Measurements from ENCODE around the gene TRMT1. TPM values are rescaled to one million over a fixed set of nuclear protein-coding genes. Genes with fewer than 3 reads are reported as not detected.

Gene TRMT1
- polyA plus RNA-seq, 1 donor = 35.5 TPM

DNA sequence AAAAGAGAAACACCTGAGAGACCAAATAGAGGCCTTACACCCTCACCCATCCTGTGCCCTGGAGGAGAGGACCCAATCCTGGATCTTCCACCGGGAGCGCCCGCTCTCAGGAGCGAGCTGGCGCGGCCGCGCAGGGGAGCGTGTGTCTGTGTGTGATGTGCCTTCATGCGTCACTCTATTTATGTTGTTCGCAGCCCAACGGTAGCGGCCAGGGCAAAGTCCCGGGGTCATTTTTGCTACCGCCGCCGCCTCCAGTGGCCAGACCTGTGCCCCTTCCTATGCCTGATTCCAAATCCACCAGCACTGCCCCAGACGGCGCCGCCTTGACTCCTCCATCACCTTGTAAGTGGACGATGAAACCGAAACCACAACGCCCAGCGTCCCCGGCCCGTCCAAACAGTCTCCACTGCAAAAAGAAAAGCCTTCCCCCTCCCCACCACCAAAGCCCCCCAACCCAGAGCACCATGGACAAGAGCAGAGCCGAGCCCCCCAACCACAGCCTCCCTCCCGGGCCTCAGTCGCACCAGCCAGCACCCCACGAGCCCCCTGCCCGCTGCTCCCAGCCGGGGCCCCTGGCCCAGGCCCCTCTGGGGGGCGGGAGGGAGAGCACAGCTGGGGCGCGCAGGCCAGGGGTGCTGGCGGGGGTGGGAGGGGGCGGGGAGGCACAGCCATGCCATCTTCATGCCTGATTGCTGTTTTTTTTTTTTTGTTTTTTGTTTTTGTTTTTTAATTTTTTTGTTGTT, 28.6 kb downstream of the TRMT1 start:
- peak overlapping the region; percentile 32 for H3K4me3 ChIP-seq (ENCODE audit: low read length)
- H3K9me3 ChIP-seq (ENCODE audit: control insufficient read depth, low read depth, low read length) = no peaks in the 10 kb centered on the region
- H3K4me1 ChIP-seq (ENCODE audit: control insufficient read depth, insufficient read depth, low read length) = peaks cover 6% of the 10 kb centered on the region
- no CpG with 5 or more reads among the region's 37 CpGs for WGBS (ENCODE audit: insufficient coverage, low lambda C conversion rate)
- H3K27ac ChIP-seq (ENCODE audit: low read length) = no peak overlapping the region
- peaks cover 47% of the 10 kb centered on the region for H3K27me3 ChIP-seq (ENCODE audit: control insufficient read depth, insufficient read depth, low read length)
- no peaks in the 10 kb centered on the region for H3K36me3 ChIP-seq (ENCODE audit: control insufficient read depth, insufficient read depth, low read length)
- peak in 1 of 2 donors; percentile 34 for DNase-seq

DNA sequence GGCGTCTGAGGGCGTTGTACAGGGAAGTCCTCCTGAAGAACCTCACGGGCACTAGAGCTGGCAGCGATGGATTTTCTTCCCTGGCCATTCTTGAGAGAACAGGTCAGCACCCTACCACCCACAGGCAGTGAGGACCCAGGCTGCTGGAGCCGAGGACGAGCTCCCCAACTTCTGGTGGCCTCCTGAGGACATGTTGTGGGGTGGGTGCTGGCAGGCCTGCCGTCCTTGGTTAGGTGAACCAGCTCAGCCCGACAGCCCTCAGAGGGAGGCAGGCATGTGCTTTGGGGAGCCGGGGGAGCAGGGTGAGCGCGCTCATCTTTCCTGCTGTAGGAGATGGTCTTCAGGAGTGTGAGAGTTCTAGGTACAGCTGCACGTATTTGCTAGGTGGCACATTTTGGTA, 29.2 kb downstream of the TRMT1 start:
- Histone ChIP-seq H3K27ac (ENCODE audit: low read length) (no peak overlapping the region), H3K4me1 (ENCODE audit: control insufficient read depth, insufficient read depth, low read length) (peaks cover 9% of the 10 kb centered on the region), H3K4me3 (ENCODE audit: low read length) (no peak overlapping the region), H3K27me3 (ENCODE audit: control insufficient read depth, insufficient read depth, low read length) (peaks cover 46% of the 10 kb centered on the region), H3K36me3 (ENCODE audit: control insufficient read depth, insufficient read depth, low read length) (no peaks in the 10 kb centered on the region), H3K9me3 (ENCODE audit: control insufficient read depth, low read depth, low read length) (no peaks in the 10 kb centered on the region)
- DNase-seq = no peak
- no CpG with 5 or more reads among the region's 12 CpGs for WGBS (ENCODE audit: insufficient coverage, low lambda C conversion rate)

- no peak for DNase-seq
- no CpG with 5 or more reads among the region's 2 CpGs for WGBS (ENCODE audit: insufficient coverage, low lambda C conversion rate)
- no peaks in the 10 kb centered on the region for H3K36me3 ChIP-seq (ENCODE audit: control insufficient read depth, insufficient read depth, low read length)
- H3K4me3 ChIP-seq (ENCODE audit: low read length) = no peak overlapping the region
- H3K4me1 ChIP-seq (ENCODE audit: control insufficient read depth, insufficient read depth, low read length) = peaks cover 2% of the 10 kb centered on the region
- no peak overlapping the region for H3K27ac ChIP-seq (ENCODE audit: low read length)
- H3K9me3 ChIP-seq (ENCODE audit: control insufficient read depth, low read depth, low read length) = no peaks in the 10 kb centered on the region
- peaks cover 36% of the 10 kb centered on the region for H3K27me3 ChIP-seq (ENCODE audit: control insufficient read depth, insufficient read depth, low read length)
Measured at GRCh38 chr19:13086341-13086740, 30.2 kb downstream of the TRMT1 start.

DNA sequence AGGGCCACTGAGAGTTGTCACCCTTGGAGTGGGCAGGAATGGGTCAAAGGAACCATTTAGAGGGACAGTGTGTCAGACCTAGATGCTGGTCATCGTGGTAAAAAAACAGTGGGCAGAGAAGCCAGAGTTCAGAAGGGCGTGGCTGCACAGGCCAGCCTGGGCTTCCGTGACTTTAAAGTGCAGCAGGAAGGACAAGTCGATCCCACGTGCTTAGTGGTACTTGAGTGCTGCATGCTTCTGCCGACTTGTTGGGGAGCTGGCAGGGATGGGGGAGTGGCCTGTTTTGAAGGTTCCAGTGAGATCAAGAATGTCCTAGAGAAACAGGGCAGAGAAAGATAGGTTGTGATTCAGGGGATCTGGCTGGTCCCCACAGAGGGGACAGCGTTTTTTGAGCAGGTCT, 30.9 kb downstream of the TRMT1 start:
- no peak for DNase-seq
- Histone ChIP-seq H3K27ac (ENCODE audit: low read length) (no peak overlapping the region), H3K4me1 (ENCODE audit: control insufficient read depth, insufficient read depth, low read length) (peaks cover 2% of the 10 kb centered on the region), H3K27me3 (ENCODE audit: control insufficient read depth, insufficient read depth, low read length) (peaks cover 33% of the 10 kb centered on the region), H3K36me3 (ENCODE audit: control insufficient read depth, insufficient read depth, low read length) (no peaks in the 10 kb centered on the region), H3K4me3 (ENCODE audit: low read length) (no peak overlapping the region), H3K9me3 (ENCODE audit: control insufficient read depth, low read depth, low read length) (no peaks in the 10 kb centered on the region)
- no CpG with 5 or more reads among the region's 7 CpGs for WGBS (ENCODE audit: insufficient coverage, low lambda C conversion rate)

DNA sequence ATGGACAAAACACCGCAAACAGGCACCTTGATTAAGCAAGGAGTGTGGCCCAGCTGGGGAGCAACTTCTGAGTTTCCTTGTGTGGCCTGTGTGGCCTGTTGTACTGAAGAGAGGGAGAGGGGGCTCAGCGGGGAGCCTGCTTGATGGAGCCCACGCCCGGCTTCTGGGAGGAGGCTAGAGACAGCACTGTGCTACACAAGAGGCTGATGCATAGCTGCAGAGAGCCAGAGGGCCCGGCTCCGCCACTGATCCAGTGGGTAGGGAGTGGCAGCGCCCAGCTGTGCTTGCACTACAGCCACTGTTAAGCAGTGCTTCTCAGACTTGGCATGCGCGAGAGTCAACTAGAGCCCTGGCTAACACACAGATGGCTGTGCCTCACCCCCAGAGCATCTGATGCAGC, 32.9 kb downstream of the TRMT1 start:
- peaks cover 32% of the 10 kb centered on the region for H3K27me3 ChIP-seq (ENCODE audit: control insufficient read depth, insufficient read depth, low read length)
- H3K4me3 ChIP-seq (ENCODE audit: low read length) = no peak overlapping the region
- H3K4me1 ChIP-seq (ENCODE audit: control insufficient read depth, insufficient read depth, low read length) = peaks cover 14% of the 10 kb centered on the region
- DNase-seq = no peak
- no peak overlapping the region for H3K27ac ChIP-seq (ENCODE audit: low read length)
- H3K9me3 ChIP-seq (ENCODE audit: control insufficient read depth, low read depth, low read length) = no peaks in the 10 kb centered on the region
- no CpG with 5 or more reads among the region's 9 CpGs for WGBS (ENCODE audit: insufficient coverage, low lambda C conversion rate)
- H3K36me3 ChIP-seq (ENCODE audit: control insufficient read depth, insufficient read depth, low read length) = no peaks in the 10 kb centered on the region

- H3K27ac ChIP-seq (ENCODE audit: low read length) = no peak overlapping the region
- H3K4me1 ChIP-seq (ENCODE audit: control insufficient read depth, insufficient read depth, low read length) = peaks cover 20% of the 10 kb centered on the region
- no peaks in the 10 kb centered on the region for H3K9me3 ChIP-seq (ENCODE audit: control insufficient read depth, low read depth, low read length)
- H3K4me3 ChIP-seq (ENCODE audit: low read length) = no peak overlapping the region
- peaks cover 32% of the 10 kb centered on the region for H3K27me3 ChIP-seq (ENCODE audit: control insufficient read depth, insufficient read depth, low read length)
- DNase-seq = no peak
- no CpG with 5 or more reads among the region's 7 CpGs for WGBS (ENCODE audit: insufficient coverage, low lambda C conversion rate)
- no peaks in the 10 kb centered on the region for H3K36me3 ChIP-seq (ENCODE audit: control insufficient read depth, insufficient read depth, low read length)
Measured at GRCh38 chr19:13083008-13083404, 33.5 kb downstream of the TRMT1 start.

GRCh38 chr19:13082192-13083007, 34.1 kb downstream of the TRMT1 start:
- Histone ChIP-seq H3K27ac (ENCODE audit: low read length) (no peak overlapping the region), H3K4me1 (ENCODE audit: control insufficient read depth, insufficient read depth, low read length) (peaks cover 26% of the 10 kb centered on the region), H3K27me3 (ENCODE audit: control insufficient read depth, insufficient read depth, low read length) (peaks cover 28% of the 10 kb centered on the region), H3K4me3 (ENCODE audit: low read length) (no peak overlapping the region), H3K9me3 (ENCODE audit: control insufficient read depth, low read depth, low read length) (no peaks in the 10 kb centered on the region), H3K36me3 (ENCODE audit: control insufficient read depth, insufficient read depth, low read length) (no peaks in the 10 kb centered on the region)
- no CpG with 5 or more reads among the region's 14 CpGs for WGBS (ENCODE audit: insufficient coverage, low lambda C conversion rate)
- DNase-seq = peak in 1 of 2 donors; percentile 34

GRCh38 chr19:13079542-13079986, 37.0 kb downstream of the TRMT1 start:
- peaks cover 33% of the 10 kb centered on the region for H3K4me1 ChIP-seq (ENCODE audit: control insufficient read depth, insufficient read depth, low read length)
- no CpG with 5 or more reads among the region's 16 CpGs for WGBS (ENCODE audit: insufficient coverage, low lambda C conversion rate)

GRCh38 chr19:13078897-13079541, 37.5 kb downstream of the TRMT1 start:
- WGBS (ENCODE audit: insufficient coverage, low lambda C conversion rate) = 92% methylated on average over 2 of the region's 12 CpGs
- peaks cover 6% of the 10 kb centered on the region for H3K36me3 ChIP-seq (ENCODE audit: control insufficient read depth, insufficient read depth, low read length)
- H3K27ac ChIP-seq (ENCODE audit: low read length) = peak overlapping the region; percentile 65
- H3K4me3 ChIP-seq (ENCODE audit: low read length) = no peak overlapping the region
- no peaks in the 10 kb centered on the region for H3K9me3 ChIP-seq (ENCODE audit: control insufficient read depth, low read depth, low read length)
- H3K4me1 ChIP-seq (ENCODE audit: control insufficient read depth, insufficient read depth, low read length) = peaks cover 33% of the 10 kb centered on the region
- peaks cover 3% of the 10 kb centered on the region for H3K27me3 ChIP-seq (ENCODE audit: control insufficient read depth, insufficient read depth, low read length)
- no peak for DNase-seq

More at GRCh38 chr19:13079542-13079986, 37.0 kb downstream of the TRMT1 start:
- peaks cover 4% of the 10 kb centered on the region for H3K36me3 ChIP-seq (ENCODE audit: control insufficient read depth, insufficient read depth, low read length)
- peak overlapping the region; percentile 65 for H3K27ac ChIP-seq (ENCODE audit: low read length)
- no peak overlapping the region for H3K4me3 ChIP-seq (ENCODE audit: low read length)
- H3K9me3 ChIP-seq (ENCODE audit: control insufficient read depth, low read depth, low read length) = no peaks in the 10 kb centered on the region
- DNase-seq = peak; percentile 60 to 76
- H3K27me3 ChIP-seq (ENCODE audit: control insufficient read depth, insufficient read depth, low read length) = peaks cover 3% of the 10 kb centered on the region

DNA sequence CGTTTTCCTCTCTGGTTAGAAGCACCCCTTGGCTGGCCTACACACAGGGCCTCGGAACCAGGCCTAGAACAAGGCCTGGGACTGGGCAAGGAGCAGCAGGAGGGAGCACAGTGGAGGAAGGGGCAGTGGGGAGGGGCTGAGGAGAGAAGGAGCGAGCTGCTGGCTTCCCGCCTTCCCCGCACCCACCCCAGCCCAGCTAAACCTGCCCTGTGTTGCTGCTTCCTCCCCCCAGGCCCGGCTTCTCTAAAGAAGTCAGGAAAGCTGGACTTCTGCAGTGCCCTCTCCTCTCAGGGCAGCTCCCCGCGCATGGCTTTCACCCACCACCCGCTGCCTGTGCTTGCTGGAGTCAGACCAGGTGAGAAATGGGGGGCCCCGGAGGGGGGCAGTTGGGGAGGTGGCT, 38.2 kb downstream of the TRMT1 start:
- Histone ChIP-seq H3K9me3 (ENCODE audit: control insufficient read depth, low read depth, low read length) (no peaks in the 10 kb centered on the region), H3K4me3 (ENCODE audit: low read length) (no peak overlapping the region), H3K27ac (ENCODE audit: low read length) (no peak overlapping the region), H3K4me1 (ENCODE audit: control insufficient read depth, insufficient read depth, low read length) (peaks cover 33% of the 10 kb centered on the region), H3K27me3 (ENCODE audit: control insufficient read depth, insufficient read depth, low read length) (peaks cover 3% of the 10 kb centered on the region), H3K36me3 (ENCODE audit: control insufficient read depth, insufficient read depth, low read length) (peaks cover 10% of the 10 kb centered on the region)
- no peak for DNase-seq
- no CpG with 5 or more reads among the region's 10 CpGs for WGBS (ENCODE audit: insufficient coverage, low lambda C conversion rate)
